ENCODE data around the gene OR1M1. TPM values are rescaled to one million over a fixed set of nuclear protein-coding genes. Genes with fewer than 3 reads are reported as not detected.

OR1M1 gene
- total and polyA plus RNA-seq, 9 of the 15 experiments (the other 6 are each of a cell fraction or from before 2014, with no cell fraction given) = not detected

GRCh38 chr19:9061879-9062278 is 25.0 kb upstream of the OR1M1 start:
- no peak for FAIRE-seq
- Histone ChIP-seq H3K79me2 (ENCODE audit: control insufficient read depth, insufficient read depth, low read length) (no peaks in the 10 kb centered on the region), H3K9me1 (ENCODE audit: control insufficient read depth, insufficient read depth, low read length) (no peaks in the 10 kb centered on the region), H3K27ac (ENCODE audit: extremely low read depth, low read depth, low read length) (no peak overlapping the region), H3K9ac (ENCODE audit: insufficient read depth in 1 of 2, low read depth in 2 of 2, low read length in 2 of 2) (no peak overlapping the region), H3K36me3 (ENCODE audit: control insufficient read depth, insufficient read depth, low read length) (no peaks in the 10 kb centered on the region), H3K4me2 (ENCODE audit: insufficient read depth, low read length) (no peak overlapping the region), H3K4me1 (replicated peaks in 1 of 2; ENCODE audit: control insufficient read depth in 2 of 2, insufficient read depth in 2 of 2, low read length in 2 of 2) (peaks cover 3 to 6% of the 10 kb centered on the region in 2 experiments; a peak in 2 of 5 replicates), H3K9me3 (replicated peaks; ENCODE audit: control insufficient read depth, insufficient read depth, low read depth, low read length) (no peaks in the 10 kb centered on the region), H3K4me3 (no peak overlapping the region), H2AFZ (ENCODE audit: low read depth, low read length) (no peak overlapping the region), H3K27me3 (ENCODE audit: control insufficient read depth in 2 of 2, insufficient read depth in 2 of 2, low read length in 2 of 2) (peaks cover 0 to 14% of the 10 kb centered on the region in 2 experiments; a peak in 2 of 5 replicates), H4K20me1 (replicated peaks; ENCODE audit: control insufficient read depth, insufficient read depth, low read length) (no peaks in the 10 kb centered on the region)
- intact Hi-C loops (cut with micrococcal nuclease) = no loop called here
- no peak for TF ChIP-seq ZNF121 (CRISPR knock-in tag; conservative IDR thresholded peaks at IDR 0.05)
- no peak for TF ChIP-seq PHF20 (IDR thresholded peaks at IDR 0.05; ENCODE audit: partially characterized antibody)
- no peak for TF ChIP-seq ZFP91 (CRISPR knock-in tag; IDR thresholded peaks at IDR 0.05)
- no peak for TF ChIP-seq SMAD1 (IDR thresholded peaks at IDR 0.05; ENCODE audit: low read depth, low read length, partially characterized antibody)
- no peak for TF ChIP-seq MAX (CRISPR knock-in tag; IDR thresholded peaks at IDR 0.05)
- TF ChIP-seq XRCC3 (IDR thresholded peaks at IDR 0.05) = no peak
- no peak for TF ChIP-seq HNRNPUL1 (IDR thresholded peaks at IDR 0.05; ENCODE audit: low read length)
- TF ChIP-seq RNF219 (CRISPR knock-in tag; IDR thresholded peaks at IDR 0.05) = no peak
- no peak for TF ChIP-seq BRF2 (IDR thresholded peaks at IDR 0.05; ENCODE audit: borderline replicate concordance, insufficient read depth, insufficient read length)
- no peak for TF ChIP-seq KDM2B (CRISPR knock-in tag; IDR thresholded peaks at IDR 0.05)
- no peak for TF ChIP-seq MTF1 (CRISPR knock-in tag; IDR thresholded peaks at IDR 0.05; ENCODE audit: borderline replicate concordance)
- no peak for TF ChIP-seq RFX5 (IDR thresholded peaks at IDR 0.05; ENCODE audit: low read depth, low read length)
- in situ Hi-C loops (cut with MboI) = no loop called here
- ChIA-PET POLR2A (no interaction called here), CTCF (ENCODE audit: low intra/inter-chr PET ratio) (no interaction called here)
- BruUV-seq (replicated peaks) = no TSS peak
- 36% methylated on average over 7 of the region's 8 CpGs for WGBS (ENCODE audit: insufficient coverage, low coverage, missing lambda C conversion rate)
- DNase-seq (ENCODE audit: extremely low read depth in 1 of 4, low spot score in 3 of 4) = no peak
- no peak for ATAC-seq

Measured in K562 (cell line).